Activated CD4-positive, alpha-beta T cell treated with anti-CD3 and anti-CD28 coated beads, Interleukin-2, Interleukin-6, amounts not matched to agents 100 ng/mL and 50 ng/mL, durations not matched to agents 16 hours and 8 hours (primary cell): ENCODE data around the gene B3GNT3.
A peak's percentile ranks its signal among the peaks of the same experiment; 100 is the strongest.
"Not testable (repeated sequence)": the region's sequence is repeated elsewhere in the genome, so short reads cannot be mapped to it uniquely, and the experiment has no call there.

Source experiments
- DNase-seq: peaks from one replicate; pipeline ENCODE4 v3.0.0-alpha.2; 2020

The B3GNT3 gene

DNA sequence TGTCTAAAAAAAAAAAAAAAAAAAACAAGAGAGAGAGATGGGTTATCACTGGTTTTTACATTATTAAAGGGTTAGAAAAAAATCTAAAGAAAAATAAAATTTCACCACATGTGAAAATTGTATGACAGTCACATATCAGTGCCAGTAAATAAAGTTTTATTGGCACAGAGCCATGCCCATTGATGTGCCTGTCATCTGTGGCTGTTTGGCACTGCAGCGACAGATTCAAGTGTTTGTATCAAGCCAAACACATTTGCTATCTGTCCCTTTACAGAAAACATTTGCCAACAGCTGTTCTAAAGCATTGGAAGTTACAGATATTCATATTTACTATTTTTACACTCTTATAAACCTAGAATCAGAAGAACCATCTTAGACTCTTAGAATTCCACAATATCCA is 27.4 kb upstream of the B3GNT3 start:
- no peak for DNase-seq

DNA sequence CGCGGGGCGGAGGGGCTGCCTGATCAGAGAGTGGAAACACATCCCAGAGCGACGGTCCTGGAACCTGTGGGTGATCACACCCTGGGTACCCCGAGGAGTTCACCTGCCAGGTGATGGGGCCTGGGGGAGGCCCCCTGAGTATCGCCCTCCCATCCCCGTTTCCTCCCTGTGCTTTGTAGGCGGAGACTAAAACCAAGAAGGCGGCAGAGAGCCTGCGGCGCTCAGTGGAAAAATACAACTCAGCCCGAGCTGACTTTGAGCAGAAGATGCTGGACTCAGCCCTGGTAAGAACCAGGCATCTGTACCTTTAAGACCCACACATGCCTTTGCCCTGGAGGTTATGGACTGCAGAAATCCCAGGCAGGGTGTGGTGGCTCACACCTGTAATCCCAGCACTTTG is 24.3 kb upstream of the B3GNT3 start:
- no peak for DNase-seq

DNA sequence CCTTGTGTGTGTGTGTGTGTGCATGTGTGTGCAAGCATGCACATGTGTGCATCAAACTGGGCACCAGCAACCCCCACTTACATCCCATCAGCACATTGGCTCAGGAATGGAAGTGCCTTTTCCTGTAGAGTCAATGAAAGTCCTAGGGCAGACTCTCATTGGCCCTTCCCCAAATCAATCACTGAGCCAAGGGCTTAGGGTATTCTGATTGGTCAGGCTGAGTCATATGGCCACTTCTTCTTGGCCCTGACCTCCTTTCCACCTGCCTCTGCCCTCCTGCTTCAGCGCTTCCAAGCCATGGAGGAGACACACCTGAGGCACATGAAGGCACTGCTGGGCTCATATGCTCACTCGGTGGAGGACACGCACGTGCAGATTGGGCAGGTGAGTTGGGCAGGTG is 22.8 kb upstream of the B3GNT3 start:
- peak; percentile 33 for DNase-seq

DNA sequence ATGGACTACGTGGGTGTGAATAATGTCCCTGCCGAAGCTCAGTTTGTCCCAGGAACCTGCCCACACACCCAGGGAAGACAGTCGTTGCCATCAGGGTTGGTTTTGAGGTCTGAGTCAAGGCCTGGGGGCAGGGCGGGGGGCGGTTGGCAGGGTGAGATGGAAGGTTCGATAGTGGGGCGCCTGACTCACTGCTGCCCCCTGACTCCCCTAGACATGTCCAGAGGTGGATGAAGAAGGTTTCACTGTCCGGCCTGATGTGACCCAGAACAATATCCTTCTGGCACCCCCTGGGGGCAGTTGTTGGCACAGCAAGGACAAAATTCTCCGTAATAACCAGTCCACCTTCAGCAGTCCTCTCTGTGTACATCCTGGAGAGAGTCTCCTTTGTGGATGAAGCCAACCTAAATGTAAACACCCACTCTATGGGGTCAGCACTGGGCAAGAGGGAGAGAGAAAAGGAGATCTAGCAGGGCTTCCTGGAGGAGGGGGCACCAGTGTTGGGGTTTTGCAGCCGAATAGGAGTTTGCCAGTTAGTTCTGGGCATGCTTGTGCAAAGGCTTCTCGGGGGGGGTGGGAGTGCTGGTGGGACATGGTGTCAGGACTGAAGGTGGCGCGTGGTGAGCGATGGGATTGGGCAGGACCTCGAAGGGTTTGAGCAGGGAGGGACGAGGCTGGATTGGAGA is 19.6 kb upstream of the B3GNT3 start:
- DNase-seq, result peak; percentile 47

DNA sequence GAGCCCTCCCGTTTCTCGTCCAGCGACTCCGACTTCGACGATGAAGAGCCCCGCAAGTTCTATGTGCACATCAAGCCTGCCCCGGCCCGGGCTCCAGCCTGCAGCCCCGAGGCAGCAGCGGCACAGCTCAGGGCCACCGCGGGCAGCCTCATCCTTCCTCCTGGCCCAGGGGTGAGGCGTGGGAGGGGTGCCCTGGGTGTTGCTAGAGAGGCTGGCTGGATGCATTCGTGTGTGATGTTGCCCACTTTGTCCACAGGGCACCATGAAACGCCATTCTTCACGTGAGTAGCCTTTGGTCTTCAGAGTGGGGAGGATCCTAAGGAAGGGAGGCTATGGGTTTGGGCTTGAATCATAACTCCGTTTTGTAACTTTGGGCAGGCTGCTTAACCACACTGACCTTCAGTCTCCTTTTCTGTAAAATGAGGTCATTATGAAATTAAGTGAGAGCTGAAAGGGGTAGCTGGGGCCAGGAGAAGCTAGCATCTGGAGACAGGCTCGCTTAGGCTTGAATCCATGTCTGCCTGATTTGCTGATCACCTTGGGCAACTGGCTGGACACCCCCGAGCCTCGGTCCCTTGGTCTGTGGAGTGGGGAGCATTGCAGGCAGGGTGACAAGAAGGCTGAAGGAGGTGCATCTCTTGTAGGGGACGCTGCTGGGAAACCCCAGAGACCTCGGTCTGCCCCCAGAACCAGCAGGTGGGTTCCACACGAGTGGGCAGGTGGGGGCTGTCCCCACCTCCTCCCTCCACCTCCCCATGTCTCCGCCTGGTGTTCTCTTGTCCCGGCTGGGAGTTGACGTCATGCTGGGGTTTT is 18.7 kb upstream of the B3GNT3 start:
- DNase-seq, result no peak

DNA sequence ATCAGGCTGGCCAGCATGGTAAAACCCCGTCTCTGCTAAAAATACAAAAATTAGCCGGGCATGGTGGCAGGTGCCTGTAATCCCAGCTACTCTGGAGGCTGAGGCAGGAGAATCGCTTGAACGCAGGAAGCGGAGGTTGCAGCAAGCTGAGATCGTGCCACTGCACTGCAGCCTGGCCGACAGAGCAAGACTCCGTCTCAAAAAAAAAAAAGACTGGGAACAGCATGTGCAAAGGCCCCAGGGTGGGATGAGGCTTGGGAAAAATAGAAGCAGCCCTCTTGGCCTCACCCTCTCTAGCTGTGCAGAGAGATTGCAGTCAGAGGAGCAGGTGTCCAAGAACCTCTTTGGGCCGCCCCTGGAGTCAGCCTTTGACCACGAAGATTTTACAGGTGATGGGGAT is 17.1 kb upstream of the B3GNT3 start:
- not testable (repeated sequence) for DNase-seq

DNA sequence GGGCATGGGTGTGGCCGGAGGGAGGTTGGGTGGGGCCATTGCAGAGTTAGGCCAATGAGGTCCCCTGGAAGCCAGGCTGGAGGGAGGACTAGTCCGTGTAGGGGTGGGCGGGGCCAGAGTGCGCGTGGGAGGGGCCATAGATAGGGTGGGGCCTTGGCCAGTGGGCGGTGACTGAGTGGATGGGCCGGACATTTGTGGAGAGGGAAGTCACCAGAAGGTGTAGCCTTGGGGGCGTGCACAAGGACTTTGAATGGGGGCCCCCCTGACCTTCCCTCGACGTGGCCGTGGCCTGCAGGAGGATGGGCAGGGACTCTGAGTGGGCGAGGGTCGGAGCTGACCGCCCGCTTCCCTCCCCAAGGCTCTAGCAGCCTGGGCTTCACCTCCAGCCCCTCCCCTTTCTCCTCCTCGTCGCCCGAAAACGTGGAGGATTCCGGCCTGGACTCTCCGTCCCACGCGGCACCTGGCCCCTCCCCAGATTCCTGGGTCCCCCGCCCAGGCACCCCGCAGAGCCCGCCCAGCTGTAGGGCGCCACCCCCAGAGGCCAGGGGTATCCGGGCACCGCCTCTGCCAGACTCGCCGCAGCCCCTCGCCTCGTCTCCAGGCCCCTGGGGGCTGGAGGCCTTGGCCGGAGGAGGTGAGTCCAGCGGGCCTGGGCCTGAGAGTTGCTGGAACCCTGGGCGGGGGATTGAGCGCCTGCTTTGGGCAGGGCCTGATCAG is 16.5 kb upstream of the B3GNT3 start:
- DNase-seq, result peak; percentile 71

DNA sequence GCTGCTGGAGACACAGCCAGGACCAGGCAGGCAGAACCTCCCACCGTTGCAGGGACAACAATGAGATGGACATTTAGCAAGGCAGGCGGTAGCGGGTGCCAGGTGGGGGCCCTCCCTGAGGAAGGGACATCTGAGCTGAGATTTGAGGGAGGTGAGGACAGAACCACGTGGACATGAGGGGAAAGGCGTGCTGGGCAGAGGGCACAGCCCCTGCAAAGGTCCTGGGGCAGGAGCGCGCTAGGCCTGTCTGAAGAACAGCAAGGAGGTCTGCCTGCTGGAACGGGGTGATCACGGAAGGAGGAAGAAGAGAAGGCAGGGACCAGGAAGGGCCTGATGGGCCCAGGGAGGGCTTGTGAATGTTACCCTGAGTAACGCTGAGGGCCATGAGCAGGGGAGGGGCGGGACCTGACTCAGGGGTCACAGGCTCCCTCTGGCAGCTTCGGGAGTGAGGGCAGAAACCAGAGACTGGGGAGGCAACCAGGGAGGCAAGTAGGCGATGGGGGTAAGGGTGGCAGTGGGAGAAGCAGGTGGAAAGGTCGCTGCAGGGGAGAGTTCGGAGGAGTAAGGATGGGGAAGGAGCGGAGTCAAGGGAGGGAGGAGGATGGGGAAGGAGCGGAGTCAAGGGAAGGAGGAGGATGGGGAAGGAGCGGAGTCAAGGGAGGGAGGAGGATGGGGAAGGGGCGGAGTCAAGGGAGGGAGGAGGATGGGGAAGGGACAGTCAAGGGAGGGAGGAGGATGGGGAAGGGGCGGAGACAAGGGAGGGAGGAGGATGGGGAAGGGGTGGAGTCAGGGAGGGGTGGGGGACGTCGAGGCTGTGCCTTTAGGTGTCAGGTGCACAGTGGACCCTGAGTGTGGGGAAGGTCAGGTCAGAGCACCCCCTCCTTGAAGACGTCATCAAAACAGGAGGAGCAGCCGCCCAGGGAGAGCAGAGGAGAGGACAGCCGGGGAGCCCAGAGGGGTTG is 15.7 kb upstream of the B3GNT3 start:
- DNase-seq, result no peak

DNA sequence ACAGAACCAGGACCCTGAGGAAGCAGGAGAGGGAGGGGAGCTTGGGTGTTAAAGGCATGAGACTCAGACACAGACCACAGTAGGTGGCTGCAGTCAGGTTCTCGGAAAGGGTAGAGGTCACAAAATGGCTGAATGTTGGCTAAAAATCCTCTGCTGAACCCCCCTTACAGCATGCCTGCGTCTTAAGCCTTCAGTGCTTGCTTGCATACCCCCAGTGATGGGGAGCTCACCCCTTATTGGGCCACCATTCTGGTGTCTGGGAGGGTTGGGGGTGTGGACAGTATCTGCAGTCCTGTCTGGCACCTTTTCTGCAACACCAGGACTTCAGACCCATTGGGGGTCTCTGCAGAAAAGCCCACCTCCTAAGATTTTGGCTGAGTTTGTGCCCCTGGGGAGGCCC is 14.2 kb upstream of the B3GNT3 start:
- DNase-seq, result no peak

DNA sequence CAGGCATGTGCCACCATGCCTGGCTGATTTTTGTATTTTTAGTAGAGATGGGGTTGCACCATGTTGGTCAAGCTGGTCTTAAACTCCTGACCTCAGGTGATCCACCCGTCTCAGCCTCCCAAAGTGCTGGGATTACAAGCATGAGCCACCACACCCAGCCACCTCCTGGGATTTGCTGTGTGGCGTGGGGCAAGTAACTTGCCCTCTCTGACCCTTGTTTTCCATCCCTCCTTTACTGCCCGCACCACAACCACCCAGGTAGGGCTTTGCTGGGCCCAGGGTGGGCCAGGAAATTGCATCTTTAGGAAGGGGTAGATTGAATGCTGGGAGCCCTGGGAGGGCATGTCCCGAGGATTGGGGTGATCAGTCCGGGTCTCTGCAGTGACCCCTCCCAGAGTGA is 11.2 kb upstream of the B3GNT3 start:
- not testable (repeated sequence) for DNase-seq

DNA sequence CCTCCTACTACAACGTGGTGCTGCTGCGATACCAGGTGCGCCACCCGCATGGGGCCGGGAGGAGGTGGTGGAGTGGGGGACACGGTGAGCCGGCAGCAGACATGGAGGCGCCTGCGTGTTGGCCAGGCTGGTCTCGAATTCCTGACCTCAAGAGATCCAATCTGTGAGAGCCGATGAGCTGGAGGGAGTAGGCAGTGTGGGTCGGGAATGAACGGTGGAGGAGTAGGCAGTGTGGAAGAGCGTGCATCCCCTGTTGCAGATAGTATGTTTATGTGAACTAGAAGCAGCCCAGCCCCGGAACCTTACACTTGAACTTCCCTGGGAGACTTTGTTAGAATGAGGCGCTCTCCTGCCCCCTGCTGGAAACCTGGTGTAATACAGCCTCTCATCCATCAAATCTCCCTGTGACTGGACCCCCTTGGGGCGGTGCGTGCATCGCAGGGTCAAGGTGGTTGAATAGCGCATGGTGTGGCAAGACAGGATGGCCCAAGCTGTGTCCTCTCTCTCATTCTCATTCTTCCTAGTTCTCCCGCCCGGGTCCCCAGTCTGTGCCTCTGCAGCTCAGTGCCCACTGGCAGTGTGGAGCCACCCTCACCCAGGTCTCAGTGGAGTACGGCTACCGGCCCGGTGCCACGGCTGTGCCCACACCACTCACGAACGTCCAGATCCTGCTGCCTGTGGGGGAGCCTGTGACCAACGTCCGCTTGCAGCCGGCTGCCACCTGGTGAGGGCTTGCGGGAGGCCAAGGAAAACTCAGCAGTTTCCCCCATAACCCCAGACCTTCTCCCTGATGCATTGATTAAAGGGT is 10.5 kb upstream of the B3GNT3 start:
- DNase-seq, result peak; percentile 82

DNA sequence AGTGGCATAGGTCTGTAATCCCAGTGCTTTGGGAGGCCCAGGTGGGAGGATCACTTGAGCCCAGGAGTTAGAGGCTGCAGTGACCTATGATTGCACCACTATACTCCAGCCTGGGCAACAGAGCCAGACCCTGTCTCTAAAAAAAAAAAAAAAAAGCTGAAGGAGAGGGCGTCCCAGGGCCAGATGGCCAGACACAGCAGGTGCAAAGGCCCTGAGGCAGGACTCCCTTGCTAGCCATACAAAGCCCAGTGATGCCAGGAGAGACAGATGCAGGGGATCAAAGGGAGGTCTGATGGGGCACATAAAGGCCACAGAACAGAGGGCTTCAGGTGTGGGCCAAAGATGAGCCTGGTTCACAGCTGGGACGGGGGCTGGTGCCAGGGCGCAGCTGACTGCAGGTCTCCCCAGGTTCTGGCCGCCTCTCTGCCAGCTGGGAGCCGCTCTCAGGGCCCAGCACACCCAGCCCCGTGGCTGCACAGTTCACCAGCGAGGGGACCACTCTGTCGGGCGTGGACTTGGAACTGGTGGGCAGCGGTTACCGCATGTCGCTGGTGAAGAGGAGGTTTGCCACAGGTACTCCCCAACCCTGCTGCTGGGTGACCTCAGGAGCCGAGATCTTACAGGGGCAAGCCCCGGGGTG is 7.5 kb upstream of the B3GNT3 start:
- no peak for DNase-seq

DNA sequence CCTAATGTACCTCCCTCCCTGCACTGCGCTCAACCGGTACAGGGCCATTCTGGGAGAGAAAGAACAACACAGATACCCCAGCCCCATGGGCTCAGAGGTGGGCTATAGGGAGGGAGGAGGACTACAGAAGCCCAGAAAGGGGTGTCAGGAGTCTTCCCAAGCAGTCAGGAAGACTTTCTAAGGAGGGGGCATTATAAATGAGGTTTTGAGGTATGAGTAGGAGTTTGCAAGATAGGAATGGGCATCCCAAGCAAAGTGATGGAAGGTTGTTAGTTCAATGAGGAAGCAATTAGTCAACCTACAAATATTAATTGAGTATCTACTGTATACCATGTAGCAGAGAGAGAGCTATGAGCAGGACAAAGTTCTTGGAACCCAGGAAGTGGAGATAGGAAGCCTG is 6.3 kb upstream of the B3GNT3 start:
- DNase-seq, result no peak

DNA sequence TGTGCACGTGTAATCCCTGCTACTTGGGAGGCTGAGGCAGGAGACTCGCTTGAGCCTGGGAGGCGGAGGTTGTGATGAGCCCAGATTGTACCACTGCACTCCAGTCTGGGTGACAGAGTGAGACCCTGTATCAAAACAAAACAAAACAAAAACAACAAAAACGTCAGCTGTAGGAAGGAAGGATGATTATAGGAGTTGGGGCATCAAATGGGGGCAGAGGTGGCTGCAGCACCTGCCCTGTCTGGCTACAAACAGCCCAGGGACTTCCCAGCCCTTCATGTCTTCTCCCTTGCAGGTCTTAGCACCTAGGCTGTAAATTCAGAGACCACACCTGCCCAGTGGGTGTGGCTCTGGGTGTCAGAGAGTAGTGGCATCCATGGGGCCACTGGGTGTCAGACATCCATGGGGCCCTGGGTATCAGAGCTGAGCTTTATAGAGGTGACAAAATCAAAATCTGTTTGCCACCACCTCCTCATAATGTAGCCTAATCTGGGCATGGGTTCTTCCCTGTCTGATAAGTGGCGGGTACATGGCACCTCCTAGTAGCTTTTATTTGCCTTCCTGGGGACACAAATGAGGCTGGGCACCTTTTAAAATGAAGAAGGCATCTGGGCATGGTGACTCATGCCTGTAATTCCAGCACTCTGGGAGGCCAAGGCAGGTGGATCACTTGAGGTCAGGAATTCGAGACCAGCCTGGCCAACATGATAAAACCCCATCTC is 4.7 kb upstream of the B3GNT3 start:
- no peak for DNase-seq

DNA sequence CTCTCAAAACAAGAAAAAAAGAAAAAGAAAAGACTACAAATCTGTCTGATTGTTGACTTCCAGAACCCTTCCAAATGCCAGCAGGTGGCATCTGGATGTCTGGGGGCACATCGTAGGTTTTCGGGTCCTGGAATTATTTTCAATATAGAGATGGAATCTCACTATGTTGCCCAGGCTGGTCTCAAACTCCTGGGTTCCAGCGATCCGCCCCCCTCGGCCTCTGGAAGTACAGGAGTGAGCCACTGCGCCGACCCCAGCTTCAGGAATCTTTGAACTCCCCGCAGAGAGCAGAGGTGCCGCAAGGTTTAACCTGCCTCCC is 567 bp upstream of the B3GNT3 start:
- DNase-seq, result no peak

DNA sequence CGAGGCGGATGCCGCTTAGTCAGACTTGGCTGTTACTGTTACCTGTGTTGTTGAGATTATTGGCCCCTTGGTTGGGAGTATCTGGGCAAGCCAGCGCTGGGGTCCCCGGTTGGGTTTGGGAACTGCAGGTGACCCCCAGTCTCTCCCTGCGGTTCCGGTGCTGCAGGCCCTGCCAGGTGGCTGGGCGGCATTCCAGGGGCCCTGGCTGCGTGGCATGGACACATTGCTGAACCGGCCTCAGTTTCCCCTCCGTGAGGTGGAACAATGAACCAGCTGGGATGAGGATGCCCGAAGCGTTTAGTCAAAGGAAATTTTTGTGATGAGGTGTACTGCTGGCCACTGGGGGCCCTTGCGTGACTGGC is 538 bp downstream of the B3GNT3 start:
- DNase-seq, result no peak

DNA sequence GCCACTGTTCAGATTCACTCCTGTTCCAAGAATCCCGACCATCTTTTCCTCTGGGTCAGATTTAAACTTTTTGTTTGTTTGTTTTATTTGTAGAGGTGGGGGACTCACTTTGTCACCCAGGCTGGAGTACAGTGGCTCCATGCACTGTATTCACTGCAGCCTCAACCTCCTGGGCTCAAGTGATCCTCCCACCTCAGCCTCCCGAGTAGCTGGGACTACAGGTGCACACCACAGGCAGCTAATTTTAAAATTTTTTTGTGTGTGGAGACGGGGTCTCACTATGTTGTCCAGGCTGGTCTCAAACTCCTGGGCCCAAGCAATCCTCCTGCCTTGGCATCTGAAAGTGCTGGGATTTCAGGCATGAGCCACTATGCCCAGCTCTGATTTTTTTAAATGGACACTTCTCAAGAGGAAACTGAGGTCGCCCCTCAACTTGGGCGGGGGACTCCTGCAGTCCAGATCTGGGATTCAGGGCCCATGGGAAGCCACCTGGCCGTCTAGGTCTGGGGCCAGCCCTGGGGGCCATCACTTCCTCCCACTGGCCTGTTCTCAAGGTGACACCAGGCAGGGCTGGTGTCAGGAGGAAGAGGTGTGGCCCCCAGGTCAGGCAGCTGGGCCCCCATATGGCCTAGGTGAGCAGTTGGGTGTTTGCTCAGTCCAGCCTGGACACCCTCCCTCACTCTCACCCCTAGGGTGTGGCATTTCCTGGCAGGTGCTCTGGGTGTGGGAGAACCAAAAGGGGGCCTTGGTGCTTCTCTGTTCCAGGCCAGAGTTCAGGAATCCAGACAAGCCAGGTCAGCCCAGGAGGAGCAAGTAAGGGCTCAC is 1.3 kb downstream of the B3GNT3 start:
- DNase-seq, result no peak

DNA sequence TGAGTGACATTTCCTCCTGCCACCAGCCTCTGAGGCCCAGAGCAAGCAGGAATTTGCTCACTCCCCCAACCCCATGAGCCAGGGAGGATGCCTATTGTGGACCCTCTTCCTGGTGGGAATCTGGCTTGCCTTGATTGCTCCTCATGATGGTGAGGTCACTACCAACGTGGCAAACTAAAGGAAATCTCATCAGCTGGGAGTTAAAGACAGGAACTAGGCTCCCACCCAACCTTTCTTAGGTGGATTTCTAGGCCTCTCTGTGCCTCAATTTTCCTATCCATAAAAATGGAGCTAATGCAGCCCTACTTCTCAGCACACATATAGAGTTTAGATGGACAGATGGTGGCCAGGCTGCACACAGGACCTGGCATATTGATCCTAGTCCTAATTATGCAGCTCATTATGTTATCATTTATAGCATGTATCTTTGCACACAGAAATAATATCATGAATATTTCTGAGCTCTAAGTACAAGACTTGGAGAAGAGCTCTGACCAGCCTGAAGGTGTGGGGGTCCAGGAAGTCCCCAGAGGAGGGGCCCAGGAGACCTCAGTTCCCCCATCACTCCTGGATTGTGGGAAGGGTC is 2.0 kb downstream of the B3GNT3 start:
- DNase-seq, result no peak

DNA sequence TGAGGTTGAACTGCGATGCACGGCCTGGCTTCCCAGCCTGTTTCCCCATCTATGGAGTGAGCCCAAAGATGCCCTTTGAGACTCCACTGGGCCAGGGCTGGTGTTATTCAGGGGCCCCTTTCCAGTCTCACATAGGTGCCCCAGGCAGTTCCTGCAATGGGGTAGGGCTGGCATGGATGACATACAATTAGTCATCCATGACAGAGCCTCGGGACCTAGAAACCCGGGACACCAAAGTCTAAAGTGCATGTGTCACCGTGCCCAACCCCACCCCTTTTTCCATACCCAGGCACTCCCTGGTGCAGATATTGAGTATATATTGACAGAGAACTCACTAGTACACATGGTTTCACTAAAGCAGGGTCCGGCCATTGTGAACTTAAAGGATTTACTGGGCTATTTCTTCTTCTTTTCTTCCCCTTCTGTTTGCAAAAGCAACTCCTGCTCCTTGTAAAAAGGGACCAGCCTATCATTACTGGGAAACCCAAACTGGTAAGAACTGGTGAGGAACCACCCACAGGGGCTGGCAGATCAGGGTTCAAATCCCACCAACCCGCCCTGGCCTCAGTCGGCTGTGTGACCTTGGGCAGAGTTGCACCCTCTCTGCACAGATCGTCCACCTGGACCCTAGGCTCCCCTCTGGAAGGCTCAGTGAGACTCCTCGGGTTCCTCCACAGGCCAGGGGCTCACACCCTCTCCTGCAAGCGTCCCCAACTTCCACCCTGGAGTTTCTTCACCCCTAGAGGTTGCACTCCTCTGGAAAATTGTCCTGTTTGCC is 2.7 kb downstream of the B3GNT3 start:
- peak; percentile 42 for DNase-seq
